G401.6 (cell line): ENCODE measurements around the gene SLC39A11.
"Not testable (repeated sequence)": the region's sequence is repeated elsewhere in the genome, so short reads cannot be mapped to it uniquely, and the experiment has no call there.

Experiments used
- FAIRE-seq: peaks from 2 replicates; lab custom pipeline; 2012; peaks lifted over from hg19 to GRCh38; lab: Jason Lieb, UNC

SLC39A11 gene

GRCh38 chr17:72711521-72712310, 380.8 kb downstream of the SLC39A11 start:
- no peak for FAIRE-seq

GRCh38 chr17:72710834-72711233, 381.7 kb downstream of the SLC39A11 start:
- no peak for FAIRE-seq

GRCh38 chr17:72710202-72710601, 382.3 kb downstream of the SLC39A11 start:
- no peak for FAIRE-seq

GRCh38 chr17:72708682-72709081, 383.8 kb downstream of the SLC39A11 start:
- FAIRE-seq: not testable (repeated sequence)

GRCh38 chr17:72707881-72708280, 384.6 kb downstream of the SLC39A11 start:
- no peak for FAIRE-seq

- FAIRE-seq: no peak
Observed at GRCh38 chr17:72706396-72706981, 386.0 kb downstream of the SLC39A11 start.

GRCh38 chr17:72705905-72706395, 386.5 kb downstream of the SLC39A11 start:
- FAIRE-seq: no peak

GRCh38 chr17:72702998-72703397, 389.5 kb downstream of the SLC39A11 start:
- FAIRE-seq: no peak

GRCh38 chr17:72702136-72702735, 390.3 kb downstream of the SLC39A11 start:
- FAIRE-seq: no peak

GRCh38 chr17:72700226-72700625, 392.3 kb downstream of the SLC39A11 start:
- no peak for FAIRE-seq

- no peak for FAIRE-seq
Observed at GRCh38 chr17:72699545-72699944, 392.9 kb downstream of the SLC39A11 start.

GRCh38 chr17:72697602-72698146, 394.8 kb downstream of the SLC39A11 start:
- no peak for FAIRE-seq

- FAIRE-seq: no peak
Observed at GRCh38 chr17:72696721-72697120, 395.8 kb downstream of the SLC39A11 start.

GRCh38 chr17:72696156-72696555, 396.3 kb downstream of the SLC39A11 start:
- FAIRE-seq: no peak

GRCh38 chr17:72693956-72694355, 398.5 kb downstream of the SLC39A11 start:
- FAIRE-seq: no peak

- no peak for FAIRE-seq
Observed at GRCh38 chr17:72693151-72693878, 399.2 kb downstream of the SLC39A11 start.

GRCh38 chr17:72692676-72693075, 399.8 kb downstream of the SLC39A11 start:
- FAIRE-seq: no peak

GRCh38 chr17:72691586-72691985, 400.9 kb downstream of the SLC39A11 start:
- no peak for FAIRE-seq

GRCh38 chr17:72691017-72691416, 401.5 kb downstream of the SLC39A11 start:
- no peak for FAIRE-seq

GRCh38 chr17:72687886-72688285, 404.6 kb downstream of the SLC39A11 start:
- FAIRE-seq: no peak

- no peak for FAIRE-seq
Observed at GRCh38 chr17:72684405-72685020, 408.0 kb downstream of the SLC39A11 start.
